Measurements from ENCODE around the gene GNPTAB.

GNPTAB gene

GRCh38 chr12:101772012-101772775, 58.6 kb downstream of the GNPTAB start:
- CTCF ChIA-PET: interaction anchor here (0.6 to 2.6 kb wide), 3 partner anchors 29 to 67 kb away, joined by 3 to 20 read pairs (median 3); no protein-coding TSS in a partner anchor
- H3K27ac ChIP-seq: no peak overlapping the region
- POLR2A ChIA-PET (ENCODE audit: low non-redundant PET): no interaction called here
- DNase-seq (ENCODE audit: low spot score): no peak
- TF ChIP-seq CTCF (conservative IDR thresholded peaks at IDR 0.05; ENCODE audit: low read depth): no peak

- no peak for TF ChIP-seq CTCF (conservative IDR thresholded peaks at IDR 0.05; ENCODE audit: low read depth)
- POLR2A ChIA-PET (ENCODE audit: low non-redundant PET): no interaction called here
- no peak for DNase-seq (ENCODE audit: low spot score)
- CTCF ChIA-PET: no interaction called here
- H3K27ac ChIP-seq: no peak overlapping the region
Measured at GRCh38 chr12:101769865-101770264, 60.9 kb downstream of the GNPTAB start.

- H3K27ac ChIP-seq: no peak overlapping the region
- no peak for TF ChIP-seq CTCF (conservative IDR thresholded peaks at IDR 0.05; ENCODE audit: low read depth)
- CTCF ChIA-PET: no interaction called here
- DNase-seq (ENCODE audit: low spot score): no peak
- POLR2A ChIA-PET (ENCODE audit: low non-redundant PET): no interaction called here
Measured at GRCh38 chr12:101768781-101769180, 62.0 kb downstream of the GNPTAB start.

GRCh38 chr12:101767537-101767936, 63.2 kb downstream of the GNPTAB start:
- TF ChIP-seq CTCF (conservative IDR thresholded peaks at IDR 0.05; ENCODE audit: low read depth): no peak
- no peak overlapping the region for H3K27ac ChIP-seq
- no peak for DNase-seq (ENCODE audit: low spot score)
- CTCF ChIA-PET: interaction anchor here (0.9 kb wide), 1 partner anchor 353 kb away, joined by 3 read pairs; no protein-coding TSS in a partner anchor
- POLR2A ChIA-PET (ENCODE audit: low non-redundant PET): no interaction called here

- TF ChIP-seq CTCF (conservative IDR thresholded peaks at IDR 0.05; ENCODE audit: low read depth): no peak
- DNase-seq (ENCODE audit: low spot score): no peak
- CTCF ChIA-PET: no interaction called here
- POLR2A ChIA-PET (ENCODE audit: low non-redundant PET): no interaction called here
- H3K27ac ChIP-seq: no peak overlapping the region
Measured at GRCh38 chr12:101764051-101764792, 66.5 kb downstream of the GNPTAB start.

GRCh38 chr12:101763246-101763931, 67.4 kb downstream of the GNPTAB start:
- no peak for TF ChIP-seq CTCF (conservative IDR thresholded peaks at IDR 0.05; ENCODE audit: low read depth)
- no peak overlapping the region for H3K27ac ChIP-seq
- ChIA-PET POLR2A (ENCODE audit: low non-redundant PET) (no interaction called here), CTCF (no interaction called here)
- no peak for DNase-seq (ENCODE audit: low spot score)
